GM19324 (cell line): ENCODE results near the gene MAPT.

ENCODE experiments used
- ATAC-seq: cut with Tn5 transposase; IDR thresholded peaks from one replicate; pipeline ENCODE4 v1.9.1; 2021; ENCODE audit warnings: mild to moderate bottlenecking, moderate library complexity; ENCODE audit not compliant: unreplicated experiment, low FRiP score

Gene MAPT

DNA sequence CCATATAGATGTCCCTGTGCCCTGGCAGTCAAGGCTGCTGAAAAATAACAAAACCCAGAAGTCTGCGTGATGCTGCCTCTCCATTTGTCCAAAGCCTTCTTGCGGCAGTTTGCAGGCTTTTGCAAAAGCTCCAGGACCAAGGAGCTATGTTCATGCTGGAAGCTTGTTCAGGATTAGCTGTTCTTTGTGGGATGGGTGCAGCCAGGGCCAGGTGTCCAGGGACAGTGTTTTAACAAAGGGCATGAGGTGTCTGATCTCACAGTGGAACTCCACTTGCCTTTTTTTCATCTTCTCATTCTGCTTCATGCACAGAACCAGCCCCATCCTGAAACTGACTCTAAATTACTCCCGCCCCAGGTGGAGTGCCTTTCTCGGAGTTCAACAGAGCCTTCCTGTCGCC is 73.0 kb downstream of the MAPT start:
- no peak for ATAC-seq

GRCh38 chr17:45968732-45969131 is 74.4 kb downstream of the MAPT start:
- ATAC-seq: no peak

DNA sequence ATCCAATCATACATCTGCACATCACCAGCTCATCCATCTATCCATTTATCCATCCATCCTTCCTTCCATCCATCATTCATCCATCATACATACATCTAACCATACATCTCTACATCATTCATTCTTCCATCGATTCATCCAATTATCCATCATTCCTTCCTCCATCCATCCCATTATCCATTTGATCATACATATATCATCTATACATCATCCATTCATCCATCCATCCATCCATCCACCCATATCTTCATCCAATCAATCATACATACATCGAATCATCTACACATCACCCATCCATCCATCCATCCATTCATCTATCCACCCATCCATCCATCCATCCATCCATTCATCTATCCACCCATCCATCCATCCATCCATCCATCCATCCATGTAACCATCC is 75.4 kb downstream of the MAPT start:
- no peak for ATAC-seq

DNA sequence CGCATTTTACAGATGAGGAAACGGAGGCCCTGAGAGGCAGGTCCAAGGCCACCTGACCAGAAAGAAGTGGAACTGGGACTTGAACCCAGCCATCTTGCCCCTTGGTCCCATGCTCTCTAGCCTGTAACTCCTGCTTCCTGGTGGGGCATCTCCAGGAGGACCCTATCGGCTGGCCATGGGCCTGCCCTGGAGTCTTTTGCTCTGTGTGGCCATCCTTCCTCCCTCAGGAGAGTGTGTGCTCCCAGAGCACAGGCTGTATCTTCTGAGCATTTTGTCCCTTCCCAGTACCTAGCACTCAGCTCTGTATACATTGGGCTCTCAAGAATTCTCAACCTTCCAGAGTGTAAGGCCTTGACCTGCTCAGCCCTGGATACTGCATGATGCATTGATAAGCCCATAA is 76.3 kb downstream of the MAPT start:
- no peak for ATAC-seq

DNA sequence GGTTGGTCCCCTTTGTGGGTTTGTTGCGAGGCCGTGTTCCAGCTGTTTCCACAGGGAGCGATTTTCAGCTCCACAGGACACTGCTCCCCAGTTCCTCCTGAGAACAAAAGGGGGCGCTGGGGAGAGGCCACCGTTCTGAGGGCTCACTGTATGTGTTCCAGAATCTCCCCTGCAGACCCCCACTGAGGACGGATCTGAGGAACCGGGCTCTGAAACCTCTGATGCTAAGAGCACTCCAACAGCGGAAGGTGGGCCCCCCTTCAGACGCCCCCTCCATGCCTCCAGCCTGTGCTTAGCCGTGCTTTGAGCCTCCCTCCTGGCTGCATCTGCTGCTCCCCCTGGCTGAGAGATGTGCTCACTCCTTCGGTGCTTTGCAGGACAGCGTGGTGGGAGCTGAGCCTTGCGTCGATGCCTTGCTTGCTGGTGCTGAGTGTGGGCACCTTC is 77.4 kb downstream of the MAPT start:
- ATAC-seq: no peak

GRCh38 chr17:45972531-45972930 is 78.2 kb downstream of the MAPT start:
- no peak for ATAC-seq

DNA sequence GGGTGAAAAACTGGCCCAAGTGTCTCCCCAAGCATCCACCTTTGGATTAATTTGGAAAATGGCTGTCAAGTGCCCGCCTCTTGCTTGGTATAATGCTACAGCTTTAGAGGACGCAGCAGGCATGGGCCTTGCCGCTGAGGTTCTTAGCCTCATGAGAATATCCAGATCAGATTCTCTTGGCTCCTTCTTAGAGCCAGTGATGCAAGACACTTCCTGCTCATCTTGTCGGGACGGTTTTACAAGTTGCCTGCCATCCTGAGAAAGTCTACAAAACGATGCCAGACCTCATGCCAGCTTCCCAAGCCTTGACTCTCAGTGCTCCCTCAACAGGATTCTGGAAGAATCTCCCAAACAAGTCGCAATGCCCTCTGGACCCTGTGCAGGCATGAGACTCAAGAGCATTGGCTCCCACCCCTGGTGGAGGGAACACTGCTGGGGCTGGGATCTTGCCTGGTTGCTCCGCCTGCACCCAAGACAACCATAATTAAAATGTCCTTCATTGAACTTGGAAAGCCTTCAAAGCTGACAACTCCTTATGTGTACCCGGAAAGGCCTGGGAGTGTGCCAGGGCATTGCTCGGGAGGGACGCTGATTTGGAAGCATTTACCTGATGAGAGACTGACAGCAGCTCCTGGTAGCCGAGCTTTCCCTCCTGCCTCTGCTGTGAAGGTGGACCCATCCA is 78.9 kb downstream of the MAPT start:
- no peak for ATAC-seq

DNA sequence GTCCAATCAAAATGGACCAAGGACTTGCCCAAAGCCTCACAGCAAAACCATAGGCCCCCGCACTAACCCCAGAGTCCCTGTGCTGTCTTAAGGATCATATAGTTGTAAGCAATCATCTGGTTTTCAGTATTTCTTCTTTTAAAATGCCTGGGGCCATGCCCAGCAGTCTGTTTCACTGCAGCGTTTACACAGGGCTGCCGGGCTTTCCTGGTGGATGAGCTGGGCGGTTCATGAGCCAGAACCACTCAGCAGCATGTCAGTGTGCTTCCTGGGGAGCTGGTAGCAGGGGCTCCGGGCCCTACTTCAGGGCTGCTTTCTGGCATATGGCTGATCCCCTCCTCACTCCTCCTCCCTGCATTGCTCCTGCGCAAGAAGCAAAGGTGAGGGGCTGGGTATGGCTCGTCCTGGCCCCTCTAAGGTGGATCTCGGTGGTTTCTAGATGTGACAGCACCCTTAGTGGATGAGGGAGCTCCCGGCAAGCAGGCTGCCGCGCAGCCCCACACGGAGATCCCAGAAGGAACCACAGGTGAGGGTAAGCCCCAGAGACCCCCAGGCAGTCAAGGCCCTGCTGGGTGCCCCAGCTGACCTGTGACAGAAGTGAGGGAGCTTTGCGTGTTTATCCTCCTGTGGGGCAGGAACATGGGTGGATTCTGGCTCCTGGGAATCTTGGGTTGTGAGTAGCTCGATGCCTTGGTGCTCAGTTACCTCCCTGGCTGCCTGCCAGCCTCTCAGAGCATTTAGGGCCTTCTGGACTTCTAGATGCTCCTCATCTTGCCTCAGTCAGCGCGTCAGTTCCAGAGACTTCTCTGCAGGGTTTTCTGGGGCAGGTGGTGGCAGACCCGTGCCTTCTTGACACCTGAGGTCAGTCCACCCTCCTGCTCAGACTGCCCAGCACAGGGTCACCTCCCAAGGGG is 79.8 kb downstream of the MAPT start:
- ATAC-seq: no peak

DNA sequence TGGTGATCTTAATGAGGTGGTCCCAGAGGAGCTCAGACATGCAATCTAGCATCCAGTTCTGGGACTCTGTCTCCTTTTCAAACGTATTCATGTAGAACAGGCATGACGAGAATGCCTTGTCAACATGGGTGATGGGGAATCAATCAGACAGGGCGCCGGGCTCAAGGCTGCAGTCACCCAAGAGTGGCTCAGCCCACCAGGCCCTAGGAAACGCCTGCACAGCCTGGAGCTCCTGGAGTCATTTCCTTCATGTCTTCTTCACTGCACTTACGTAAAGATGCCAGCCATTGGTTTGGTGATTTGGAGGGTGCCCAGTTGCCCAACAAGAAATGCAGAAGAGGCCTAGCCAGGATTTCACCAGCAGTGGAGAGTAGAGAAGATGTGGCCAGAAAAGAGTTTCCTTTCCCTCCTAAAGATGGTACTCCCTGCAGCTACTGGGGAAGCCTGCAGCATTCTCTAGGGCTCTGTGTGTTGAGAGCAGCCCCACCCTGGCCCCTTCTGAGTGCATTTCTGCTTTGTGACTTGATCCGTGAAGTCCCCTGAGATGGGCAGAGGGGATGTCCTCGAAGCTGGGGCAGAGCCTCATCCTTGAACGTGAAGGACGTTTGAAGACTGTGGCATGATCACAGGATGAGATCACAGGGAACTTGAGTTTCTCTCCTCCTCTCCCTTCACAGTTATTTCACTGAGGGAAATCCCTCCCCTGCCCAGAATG is 80.7 kb downstream of the MAPT start:
- no peak for ATAC-seq

GRCh38 chr17:45975640-45976295 is 81.4 kb downstream of the MAPT start:
- ATAC-seq: no peak

DNA sequence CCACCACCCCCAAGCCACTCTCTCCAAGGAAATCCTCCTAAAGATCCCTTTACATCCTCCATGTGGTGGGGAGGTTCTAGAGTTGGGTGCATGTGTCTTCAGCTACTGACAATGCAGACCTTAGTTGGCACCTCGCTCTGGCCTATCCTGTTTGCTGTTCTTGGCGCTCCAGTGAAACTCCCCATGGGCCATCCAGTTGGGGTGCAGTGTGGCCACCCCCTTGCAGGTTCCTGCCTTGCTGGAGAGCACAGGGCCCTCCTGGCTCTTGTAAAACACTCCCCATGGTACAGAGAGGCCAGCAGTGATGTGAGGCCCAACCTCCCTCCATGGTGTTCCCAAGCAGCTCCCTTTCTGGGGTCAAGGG is 82.0 kb downstream of the MAPT start:
- ATAC-seq: no peak

- no peak for ATAC-seq
Measured at GRCh38 chr17:45976755-45977505, 82.6 kb downstream of the MAPT start.

- ATAC-seq: no peak
Measured at GRCh38 chr17:45977506-45977824, 83.1 kb downstream of the MAPT start.

- no peak for ATAC-seq
Measured at GRCh38 chr17:45977976-45978626, 83.7 kb downstream of the MAPT start.

DNA sequence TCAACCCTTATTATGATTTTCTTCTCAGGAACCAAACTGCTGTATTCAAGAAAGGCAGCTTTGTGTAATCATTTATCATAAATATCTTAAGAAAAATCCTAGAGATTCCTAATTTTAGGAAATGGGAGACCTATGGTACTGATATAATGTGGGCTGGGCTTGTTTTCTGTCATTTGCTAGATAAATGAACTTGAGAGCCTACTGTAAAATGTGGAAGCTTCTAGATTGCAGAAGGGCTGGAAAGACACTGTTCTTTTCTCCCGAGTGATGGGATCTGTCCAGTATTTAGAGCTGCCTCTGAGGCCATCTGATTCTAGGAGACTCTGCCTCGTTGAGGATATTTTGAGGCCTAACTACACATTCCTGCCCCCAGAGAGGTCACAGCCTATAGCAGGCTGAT is 84.8 kb downstream of the MAPT start:
- ATAC-seq: no peak

DNA sequence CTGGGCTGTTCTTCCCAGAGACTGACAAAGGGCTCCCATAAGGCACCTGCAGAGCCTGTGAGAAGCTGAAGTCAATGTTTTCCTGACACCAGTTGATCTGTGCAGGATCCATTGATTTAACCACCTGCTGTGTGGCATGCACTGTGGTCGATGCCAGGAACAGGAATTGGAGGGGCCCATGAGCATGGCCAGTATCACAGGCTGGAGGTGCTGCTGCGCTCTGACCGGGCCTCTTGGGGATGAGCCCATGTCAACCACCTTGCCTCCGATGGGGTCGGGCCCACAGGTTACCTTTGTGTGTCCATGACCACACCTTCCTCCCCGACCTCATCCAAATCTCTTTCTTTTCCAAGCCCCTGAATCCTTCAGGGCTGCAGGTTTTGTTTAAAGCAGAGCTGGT is 86.5 kb downstream of the MAPT start:
- ATAC-seq: no peak

DNA sequence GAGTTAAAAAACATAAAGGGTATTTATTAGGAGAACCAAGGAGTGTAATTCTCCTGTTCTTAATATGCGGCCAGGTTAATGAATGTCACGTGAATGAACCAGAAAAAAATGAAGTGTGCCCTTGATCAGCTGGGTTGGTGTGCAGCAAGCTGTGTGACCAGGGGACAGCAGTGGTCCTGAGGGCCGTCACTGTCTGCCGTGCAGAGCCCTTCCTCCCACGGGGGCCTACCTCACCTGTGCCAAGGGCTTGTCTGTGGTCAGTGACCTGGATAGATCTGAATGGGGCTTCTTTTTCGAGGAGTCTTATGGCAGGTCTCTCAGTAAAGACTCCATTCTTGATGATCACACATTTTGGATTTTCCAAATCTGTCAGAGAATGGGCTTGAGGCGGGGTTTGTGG is 87.0 kb downstream of the MAPT start:
- ATAC-seq: no peak

GRCh38 chr17:45982791-45983613 is 88.6 kb downstream of the MAPT start:
- no peak for ATAC-seq
